IMR-90 (cell line): Measurements from ENCODE around the gene EIF4A3. TPM values are rescaled to one million over a fixed set of nuclear protein-coding genes. Genes with fewer than 3 reads are reported as not detected.

ENCODE experiments used
- ATAC-seq: fragments of 200-7000 bp; cut with Tn5 transposase; 2 replicates; pipeline ENCODE4 v1.9.1; 2020; ENCODE audit warnings: low read depth, mild to moderate bottlenecking, moderate library complexity
- BruUV-seq: library from RNA; stranded (reverse); fragments of 400-500 nt; replicated peaks from 2 replicates; lab custom pipeline; 2021; lab: Mats Ljungman, UMichigan
- CTCF ChIA-PET: fragments of 300-600 bp; formaldehyde crosslinking; extraction: SDS; loops from one replicate; lab custom pipeline; 2021; ENCODE audit warnings: antibody characterized with exemption; lab: Yijun Ruan, JAX
- POLR2A ChIA-PET: fragments of 300-600 bp; sonication (Branson Sonifier 250); formaldehyde crosslinking; loops from one replicate; lab custom pipeline; 2022; ENCODE audit warnings: antibody characterized with exemption; ENCODE audit not compliant: unreplicated experiment; lab: Charles Lee
- DNase-seq: peaks from one replicate; pipeline ENCODE4 v3.0.0; 2013
- H2AFZ ChIP-seq: replicated peaks from 2 replicates; pipeline ENCODE3; 2013; ENCODE audit warnings: low read length, mild to moderate bottlenecking; ENCODE audit not compliant: poor library complexity
- H2AK5ac ChIP-seq: 2 replicates; pipeline ENCODE4 v1.6.1; 2013; ENCODE audit warnings: low read depth, low read length, inconsistent platforms
- H2AK9ac ChIP-seq: replicated peaks from 2 replicates; pipeline ENCODE3; 2013; ENCODE audit warnings: mild to moderate bottlenecking, low read depth, low read length, moderate library complexity; ENCODE audit not compliant: poor library complexity
- H2BK120ac ChIP-seq: 2 replicates; pipeline ENCODE4 v1.6.1; 2013; ENCODE audit warnings: low read depth, low read length, inconsistent platforms
- H2BK15ac ChIP-seq: 3 replicates; pipeline ENCODE4 v1.6.1; 2013; ENCODE audit warnings: low read depth, low read length, inconsistent platforms
- H2BK20ac ChIP-seq: 2 replicates; pipeline ENCODE4 v1.6.1; 2013; ENCODE audit warnings: low read depth, mild to moderate bottlenecking, inconsistent platforms, low read length, moderate library complexity
- H2BK5ac ChIP-seq: 2 replicates; pipeline ENCODE4 v1.6.1; 2013; ENCODE audit warnings: mild to moderate bottlenecking, low read depth, low read length, inconsistent platforms; ENCODE audit not compliant: poor library complexity, severe bottlenecking
- H3K14ac ChIP-seq: replicated peaks from 2 replicates; pipeline ENCODE4 v1.6.1; 2013; ENCODE audit warnings: low read depth, low read length, inconsistent platforms
- H3K18ac ChIP-seq: 2 replicates; pipeline ENCODE4 v1.6.1; 2013; ENCODE audit warnings: low read depth, low read length, control low read depth
- H3K23ac ChIP-seq: 2 replicates; pipeline ENCODE4 v1.6.1; 2013; ENCODE audit warnings: low read depth, low read length, inconsistent platforms
- H3K27ac ChIP-seq: 2 replicates; pipeline ENCODE4 v1.5.1; 2013; ENCODE audit warnings: mild to moderate bottlenecking, control low read depth, low read length; ENCODE audit not compliant: insufficient read depth
- H3K27me3 ChIP-seq: 2 replicates; pipeline ENCODE4 v1.6.1; 2013; ENCODE audit warnings: low read length; ENCODE audit not compliant: control insufficient read depth, insufficient read depth
- H3K36me3 ChIP-seq: 2 replicates; pipeline ENCODE4 v1.6.1; 2013; ENCODE audit warnings: low read length, mixed read lengths; ENCODE audit not compliant: control insufficient read depth, insufficient read depth
- H3K4ac ChIP-seq: 2 replicates; pipeline ENCODE4 v1.6.1; 2013; ENCODE audit warnings: low read depth, low read length, inconsistent platforms
- H3K4me1 ChIP-seq: 2 replicates; pipeline ENCODE4 v1.6.1; 2013; ENCODE audit warnings: low read length, mixed read lengths; ENCODE audit not compliant: control insufficient read depth, insufficient read depth
- H3K4me2 ChIP-seq: 2 replicates; pipeline ENCODE4 v1.6.1; 2013; ENCODE audit warnings: low read depth, mild to moderate bottlenecking, control low read depth, low read length, moderate library complexity
- H3K4me3 ChIP-seq: 2 replicates; pipeline ENCODE4 v1.5.1; 2013; ENCODE audit warnings: low read depth, mild to moderate bottlenecking, control low read depth, low read length, moderate library complexity; ENCODE audit not compliant: insufficient read depth
- H3K56ac ChIP-seq: 2 replicates; pipeline ENCODE4 v1.6.1; 2013; ENCODE audit warnings: low read length, inconsistent platforms; ENCODE audit not compliant: insufficient read depth; ENCODE audit errors: extremely low read depth
- H3K79me1 ChIP-seq, 2 experiments: 2 replicates each; pipeline ENCODE4 v1.6.1; 2013; ENCODE audit warnings: low read length in 2 of 2, inconsistent platforms in 1 of 2, low read depth in 1 of 2
- H3K9ac ChIP-seq: 2 replicates; pipeline ENCODE4 v1.6.1; 2013; ENCODE audit warnings: low read depth, low read length, control low read depth
- H3K9me1 ChIP-seq: 2 replicates; pipeline ENCODE4 v1.6.1; 2013; ENCODE audit warnings: low read length, inconsistent platforms; ENCODE audit not compliant: insufficient read depth
- H3K9me3 ChIP-seq: 2 replicates; pipeline ENCODE4 v1.6.1; 2013; ENCODE audit warnings: low read length; ENCODE audit not compliant: control insufficient read depth, insufficient read depth
- H4K20me1 ChIP-seq: 2 replicates; pipeline ENCODE4 v1.6.1; 2013; ENCODE audit warnings: low read length, inconsistent platforms; ENCODE audit not compliant: insufficient read depth
- H4K5ac ChIP-seq: 2 replicates; pipeline ENCODE4 v1.6.1; 2013; ENCODE audit warnings: mild to moderate bottlenecking, low read depth, low read length, control low read depth
- H4K8ac ChIP-seq, 2 experiments: 2 replicates each; pipeline ENCODE4 v1.6.1; 2013; ENCODE audit warnings: low read depth in 2 of 2, low read length in 2 of 2, control low read depth in 1 of 2, inconsistent platforms in 1 of 2
- H4K91ac ChIP-seq: 2 replicates; pipeline ENCODE4 v1.6.1; 2013; ENCODE audit warnings: low read depth, low read length, inconsistent platforms; ENCODE audit not compliant: insufficient read depth
- BHLHE40 ChIP-seq: fragments of 150-350 bp; IDR thresholded peaks from 2 replicates; pipeline ENCODE4 v1.6.1; 2016; ENCODE audit warnings: mild to moderate bottlenecking, low read depth, low read length
- CEBPB ChIP-seq: IDR thresholded peaks from 2 replicates; pipeline ENCODE4 v1.6.1; 2012; ENCODE audit warnings: low read depth, low read length, improper control_type of control experiment
- CHD1 ChIP-seq: IDR thresholded peaks from 2 replicates; pipeline ENCODE4 v1.6.1; 2012; ENCODE audit warnings: low read depth, low read length, improper control_type of control experiment
- CTCF ChIP-seq: conservative IDR thresholded peaks from 2 replicates; pipeline ENCODE4 v1.5.1; 2012; ENCODE audit warnings: mild to moderate bottlenecking, low read depth, low read length, improper control_type of control experiment
- ELK1 ChIP-seq: fragments of 150-350 bp; IDR thresholded peaks from 2 replicates; pipeline ENCODE4 v1.6.1; 2016; ENCODE audit warnings: low read depth, mild to moderate bottlenecking, low read length, moderate library complexity, borderline replicate concordance
- FOS ChIP-seq: fragments of 150-350 bp; IDR thresholded peaks from 2 replicates; pipeline ENCODE4 v1.6.1; 2016; ENCODE audit warnings: low read depth, low read length
- MAFK ChIP-seq: IDR thresholded peaks from 2 replicates; pipeline ENCODE4 v1.6.1; 2012; ENCODE audit warnings: low read depth, low read length, improper control_type of control experiment
- MAZ ChIP-seq: IDR thresholded peaks from 2 replicates; pipeline ENCODE4 v1.6.1; 2012; ENCODE audit warnings: low read depth, mild to moderate bottlenecking, low read length, improper control_type of control experiment, moderate library complexity, borderline replicate concordance
- MXI1 ChIP-seq: IDR thresholded peaks from 2 replicates; pipeline ENCODE4 v1.6.1; 2012; ENCODE audit warnings: low read depth, mild to moderate bottlenecking, low read length, moderate library complexity, borderline replicate concordance
- NFE2L2 ChIP-seq: fragments of 150-350 bp; IDR thresholded peaks from 2 replicates; pipeline ENCODE4 v1.6.1; 2016; ENCODE audit warnings: low read depth, mild to moderate bottlenecking, low read length
- POLR2A ChIP-seq: IDR thresholded peaks from 2 replicates; pipeline ENCODE4 v1.6.1; 2012; ENCODE audit warnings: mild to moderate bottlenecking, low read depth, low read length
- RAD21 ChIP-seq: IDR thresholded peaks from 2 replicates; pipeline ENCODE4 v1.6.1; 2012; ENCODE audit warnings: low read length, improper control_type of control experiment
- RCOR1 ChIP-seq: IDR thresholded peaks from 2 replicates; pipeline ENCODE4 v1.6.1; 2012; ENCODE audit warnings: mild to moderate bottlenecking, low read length, improper control_type of control experiment; ENCODE audit not compliant: insufficient replicate concordance
- RFX5 ChIP-seq: IDR thresholded peaks from 2 replicates; pipeline ENCODE4 v1.8.0; 2012; ENCODE audit warnings: low read depth, mild to moderate bottlenecking, low read length, moderate library complexity
- SMC3 ChIP-seq: fragments of 150-350 bp; IDR thresholded peaks from 2 replicates; pipeline ENCODE4 v1.6.1; 2016; ENCODE audit warnings: low read depth, mild to moderate bottlenecking, antibody characterized with exemption, low read length, moderate library complexity
- USF2 ChIP-seq: fragments of 150-350 bp; IDR thresholded peaks from 2 replicates; pipeline ENCODE4 v1.6.1; 2017; ENCODE audit warnings: mild to moderate bottlenecking, antibody characterized with exemption, low read length, low read depth
- WGBS, 2 experiments: methylation state at CpG; one replicate each; pipeline versions ENCODE4 v1.1.5 to v1.1.7; 2013; ENCODE audit warnings: missing lambda C conversion rate in 2 of 2; ENCODE audit not compliant: insufficient read length in 1 of 2; ENCODE audit errors: extremely low coverage in 2 of 2; 5-methylcytosine and 5-hydroxymethylcytosine counted together
- dilution Hi-C: fragments of 300-500 bp; cut with HindIII; formaldehyde crosslinking; loops from one replicate; pipeline ENCODE4 v1.14.3; 2018; ENCODE audit warnings: low sequenced_read_pairs; ENCODE audit not compliant: unreplicated experiment
- in situ Hi-C: fragments of 300-500 bp; cut with MboI; formaldehyde crosslinking; loops from 3 replicates; pipeline ENCODE4 v1.14.3; 2019; ENCODE audit warnings: low sequenced_read_pairs, inconsistent platforms, mixed read lengths
- intact Hi-C: fragments of 100-400 bp; cut with micrococcal nuclease; formaldehyde crosslinking; loops from 2 replicates; pipeline ENCODE4 v1.10.0; 2022
- polyA plus RNA-seq, 3 experiments: library from polyadenylated mRNA; depleted of rRNA; stranded (reverse); fragments of >200 nt; gene quantifications; 2 replicates each; pipeline ENCODE4 v1.2.3, GENCODE V29; 2012; ENCODE audit warnings: low replicate concordance in 1 of 3
- total RNA-seq: library from RNA; depleted of rRNA; stranded (reverse); fragments of >200 nt; gene quantifications from 2 replicates; pipeline ENCODE4 v1.2.3, GENCODE V29; 2012

Gene EIF4A3
- total and polyA plus RNA-seq, 2 of the 4 experiments (the other 2 are of a cell fraction): 85.3 to 97.1 TPM

DNA sequence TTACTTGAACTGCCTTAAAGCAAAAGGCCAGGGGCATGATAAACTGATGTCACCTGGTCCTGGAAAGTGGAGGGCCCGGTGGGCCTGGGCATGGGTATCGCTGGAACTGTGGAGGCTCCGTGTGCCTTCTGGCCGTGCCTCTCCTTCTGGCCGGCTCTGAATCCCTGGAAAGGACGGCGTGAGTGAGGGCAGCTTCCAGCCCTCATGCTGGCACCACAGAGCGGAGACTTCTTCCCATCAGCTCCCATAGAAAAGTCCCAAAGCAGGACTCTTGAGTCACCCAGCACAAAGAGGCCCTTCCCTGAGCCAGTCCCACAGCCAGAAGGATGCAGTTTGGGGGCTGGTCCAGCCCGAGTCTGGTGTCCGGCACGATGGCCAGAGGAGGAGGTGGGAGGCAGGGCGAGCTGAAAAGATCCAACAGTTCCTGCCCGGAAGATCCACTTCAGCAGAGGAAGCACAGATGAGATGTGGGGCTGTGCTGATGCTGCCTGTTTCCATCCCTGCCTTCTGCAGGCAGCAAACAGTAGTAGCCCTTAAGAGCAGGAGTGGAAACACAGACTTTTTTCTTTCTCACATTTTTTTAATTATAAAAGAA is 37.8 kb downstream of the EIF4A3 start:
- H3K4me2 ChIP-seq: no peak overlapping the region
- H3K4me1 ChIP-seq: no peaks in the 10 kb centered on the region; the same call in 1 of the 2 replicates
- no peak overlapping the region for H3K9ac ChIP-seq
- intact Hi-C loops: no loop called here
- no peak overlapping the region for H2AK5ac ChIP-seq
- no TSS peak for BruUV-seq
- H2AFZ ChIP-seq: no peak overlapping the region
- H2BK5ac ChIP-seq: no peak overlapping the region
- H2BK120ac ChIP-seq: no peak overlapping the region
- H3K27ac ChIP-seq: no peak overlapping the region
- H3K79me1 ChIP-seq: no peaks in the 10 kb centered on the region
- H4K91ac ChIP-seq: no peak overlapping the region
- H3K9me3 ChIP-seq: no peaks in the 10 kb centered on the region
- no peak for DNase-seq
- H3K36me3 ChIP-seq: peaks cover 3% of the 10 kb centered on the region; the same call in 1 of the 2 replicates
- TF ChIP-seq POLR2A (no peak), FOS (no peak), RFX5 (no peak), CTCF (no peak), MAZ (no peak), MXI1 (no peak), RAD21 (no peak), CHD1 (no peak), SMC3 (no peak), CEBPB (no peak), RCOR1 (no peak), NFE2L2 (no peak), USF2 (no peak), ELK1 (no peak), MAFK (no peak), BHLHE40 (no peak)
- H2BK15ac ChIP-seq: no peak overlapping the region
- no peak overlapping the region for H3K4me3 ChIP-seq
- no peak for ATAC-seq
- H4K20me1 ChIP-seq: no peaks in the 10 kb centered on the region
- in situ Hi-C loops: no loop called here
- H3K14ac ChIP-seq: no peak overlapping the region
- WGBS, 2 experiments: 81% methylated on average over 2 of the region's 13 CpGs; no CpG with 5 or more reads in 1 of the 2 experiments
- no peak overlapping the region for H3K4ac ChIP-seq
- POLR2A ChIA-PET: no interaction called here
- H2AK9ac ChIP-seq: no peak overlapping the region
- dilution Hi-C loops: no loop called here
- CTCF ChIA-PET: no interaction called here
- H2BK20ac ChIP-seq: no peak overlapping the region
- H3K9me1 ChIP-seq: no peaks in the 10 kb centered on the region
- H4K8ac ChIP-seq: no peak overlapping the region
- H3K18ac ChIP-seq: no peak overlapping the region
- no peak overlapping the region for H3K56ac ChIP-seq
- H3K23ac ChIP-seq: no peak overlapping the region
- H4K5ac ChIP-seq: no peak overlapping the region
- H3K27me3 ChIP-seq: no peaks in the 10 kb centered on the region
